Spinal cord (tissue), 10 donors: ENCODE data around the gene SIX5. TPM values are rescaled to one million over a fixed set of nuclear protein-coding genes. Genes with fewer than 3 reads are reported as not detected.

Experiments used
- DNase-seq, 6 donors: peaks; one replicate each; pipeline versions ENCODE4 v3.0.0 to v3.0.0-alpha.2; 2013 to 2015; ENCODE audit warnings: low spot score in 6 of 6, low read depth in 4 of 6
- H3K27ac ChIP-seq: one replicate; pipeline ENCODE4 v1.5.1; 2013; ENCODE audit warnings: low read depth, low read length, control low read depth
- H3K27me3 ChIP-seq: one replicate; pipeline ENCODE4 v1.6.1; 2013; ENCODE audit warnings: low read length; ENCODE audit not compliant: control insufficient read depth, insufficient read depth
- H3K36me3 ChIP-seq: one replicate; pipeline ENCODE4 v1.6.1; 2013; ENCODE audit warnings: low read length; ENCODE audit not compliant: control insufficient read depth, insufficient read depth
- H3K4me1 ChIP-seq: one replicate; pipeline ENCODE4 v1.6.1; 2013; ENCODE audit warnings: low read length; ENCODE audit not compliant: control insufficient read depth, insufficient read depth
- H3K4me3 ChIP-seq: one replicate; pipeline ENCODE4 v1.5.1; 2013; ENCODE audit warnings: low read depth, low read length, control low read depth
- H3K9me3 ChIP-seq: one replicate; pipeline ENCODE4 v1.6.1; 2013; ENCODE audit warnings: low read length; ENCODE audit not compliant: control insufficient read depth, insufficient read depth
- WGBS: methylation state at CpG from one replicate; pipeline ENCODE4 v1.1.5; 2013; ENCODE audit warnings: missing lambda C conversion rate; ENCODE audit not compliant: insufficient coverage; 5-methylcytosine and 5-hydroxymethylcytosine counted together
- polyA plus RNA-seq, 2 donors: library from polyadenylated mRNA; unstranded; fragments of 120-200 nt; gene quantifications; one replicate each; pipeline ENCODE4 v1.2.1, GENCODE V29; 2013; ENCODE audit not compliant: insufficient read length in 2 of 2
- total RNA-seq, 2 donors: library from RNA; depleted of rRNA in 1 of 2; stranded (reverse); fragments of 120-200 nt in 1 of 2; fragments of >200 nt in 1 of 2; gene quantifications; one replicate each; pipeline versions ENCODE4 v1.2.3 to v1.2.4, GENCODE V29; 2013 to 2014
- donor health status: healthy.

Gene SIX5
- total and polyA plus RNA-seq, 4 donors: 4.1 to 20.2 (median 14.4) TPM

DNA sequence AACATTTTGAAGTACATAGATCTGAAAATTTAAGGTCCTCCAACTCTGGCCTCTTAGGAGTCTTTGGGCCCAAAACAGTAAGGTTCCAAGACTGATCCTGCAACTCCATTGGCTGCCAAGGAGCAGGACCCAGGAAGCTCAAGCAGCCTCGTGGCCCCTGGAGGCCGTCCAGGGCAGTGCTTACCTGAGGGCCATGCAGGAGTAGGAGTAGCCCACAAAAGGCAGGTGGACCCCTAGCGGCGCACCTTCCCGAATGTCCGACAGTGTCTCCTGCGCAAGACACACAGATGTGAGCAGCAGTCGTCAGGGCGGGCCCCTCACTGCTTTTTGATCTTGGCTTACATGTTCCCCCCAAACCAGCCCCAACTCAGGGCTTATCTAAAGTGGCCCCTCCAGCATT, 5.7 kb upstream of the SIX5 start:
- Histone ChIP-seq H3K4me3 (no peak overlapping the region), H3K4me1 (peaks cover 29% of the 10 kb centered on the region), H3K27ac (no peak overlapping the region), H3K27me3 (no peaks in the 10 kb centered on the region), H3K9me3 (no peaks in the 10 kb centered on the region), H3K36me3 (peaks cover 76% of the 10 kb centered on the region)
- 83% methylated on average over 8 of the region's 9 CpGs for WGBS
- DNase-seq: no peak

GRCh38 chr19:45773384-45773783, 4.3 kb upstream of the SIX5 start:
- H3K4me1 ChIP-seq: peaks cover 28% of the 10 kb centered on the region
- no peak overlapping the region for H3K27ac ChIP-seq
- H3K4me3 ChIP-seq: no peak overlapping the region
- no CpG with 5 or more reads among the region's 2 CpGs for whole genome bisulfite sequencing
- H3K27me3 ChIP-seq: peaks cover 2% of the 10 kb centered on the region
- no peak for DNase-seq
- H3K9me3 ChIP-seq: no peaks in the 10 kb centered on the region
- peaks cover 64% of the 10 kb centered on the region for H3K36me3 ChIP-seq

DNA sequence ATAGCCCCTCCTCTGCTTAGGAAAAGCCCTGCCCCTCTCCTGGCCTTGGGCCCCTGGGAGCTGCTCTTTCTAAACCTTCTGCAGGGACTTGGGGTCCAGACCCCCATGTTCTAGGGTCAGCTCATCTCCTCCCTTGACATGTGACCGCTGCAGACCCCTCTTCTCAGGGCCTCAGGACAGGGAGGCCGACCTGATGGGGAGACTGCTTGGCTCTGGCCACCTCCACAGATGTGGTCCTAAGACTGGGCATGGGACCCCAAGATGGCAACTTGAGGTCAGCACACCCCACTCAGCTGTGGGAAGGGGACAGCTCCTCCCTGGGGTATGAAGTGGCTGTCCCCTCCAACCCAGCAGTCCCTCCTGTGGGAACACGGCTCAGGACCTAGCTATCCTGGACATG, 3.9 kb upstream of the SIX5 start:
- Histone ChIP-seq H3K36me3 (peaks cover 59% of the 10 kb centered on the region), H3K9me3 (no peaks in the 10 kb centered on the region), H3K4me3 (no peak overlapping the region), H3K4me1 (peaks cover 30% of the 10 kb centered on the region), H3K27me3 (peaks cover 4% of the 10 kb centered on the region), H3K27ac (no peak overlapping the region)
- 78% methylated on average over 1 of the region's 3 CpGs for WGBS
- no peak for DNase-seq

DNA sequence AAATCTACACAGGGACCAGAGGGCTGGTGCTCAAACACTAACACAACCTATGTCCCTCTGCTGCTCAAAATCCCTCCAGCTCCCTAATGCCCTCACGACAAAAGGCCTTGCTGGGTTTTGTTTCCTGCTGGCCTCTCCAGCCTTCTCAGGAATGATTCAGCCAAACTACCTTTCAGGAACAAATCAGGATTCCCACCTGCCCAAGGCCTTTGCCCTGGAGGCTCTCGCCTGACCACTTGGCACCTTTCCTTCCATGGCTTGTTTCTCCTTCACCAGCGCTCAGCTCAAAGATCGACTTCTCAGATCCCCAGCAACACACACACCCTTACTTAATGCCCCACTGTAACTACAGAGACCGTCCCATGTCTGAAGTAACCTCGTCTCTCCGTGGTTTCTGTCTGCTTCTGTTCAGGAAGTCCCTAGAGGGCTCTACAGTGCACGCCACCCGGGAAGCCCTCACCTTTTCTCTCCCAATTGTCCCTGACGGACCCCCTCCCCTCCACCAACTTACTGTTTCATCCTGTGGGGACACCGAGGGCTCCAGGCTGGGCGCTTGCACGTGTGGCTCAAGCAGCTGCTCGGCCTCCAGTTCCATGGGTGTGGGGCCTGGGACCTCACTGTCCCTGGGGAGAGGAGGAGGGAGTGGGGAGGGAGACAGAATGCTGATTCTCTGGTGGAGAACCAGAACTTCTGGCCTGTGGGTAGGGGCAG, 3.2 kb upstream of the SIX5 start:
- H3K4me3 ChIP-seq: no peak overlapping the region
- peaks cover 36% of the 10 kb centered on the region for H3K4me1 ChIP-seq
- no peak overlapping the region for H3K27ac ChIP-seq
- peaks cover 11% of the 10 kb centered on the region for H3K27me3 ChIP-seq
- H3K9me3 ChIP-seq: no peaks in the 10 kb centered on the region
- peaks cover 53% of the 10 kb centered on the region for H3K36me3 ChIP-seq
- WGBS: 81% methylated on average over 14 of the region's 14 CpGs
- DNase-seq: peak in 1 of 6 donors; percentile 2

DNA sequence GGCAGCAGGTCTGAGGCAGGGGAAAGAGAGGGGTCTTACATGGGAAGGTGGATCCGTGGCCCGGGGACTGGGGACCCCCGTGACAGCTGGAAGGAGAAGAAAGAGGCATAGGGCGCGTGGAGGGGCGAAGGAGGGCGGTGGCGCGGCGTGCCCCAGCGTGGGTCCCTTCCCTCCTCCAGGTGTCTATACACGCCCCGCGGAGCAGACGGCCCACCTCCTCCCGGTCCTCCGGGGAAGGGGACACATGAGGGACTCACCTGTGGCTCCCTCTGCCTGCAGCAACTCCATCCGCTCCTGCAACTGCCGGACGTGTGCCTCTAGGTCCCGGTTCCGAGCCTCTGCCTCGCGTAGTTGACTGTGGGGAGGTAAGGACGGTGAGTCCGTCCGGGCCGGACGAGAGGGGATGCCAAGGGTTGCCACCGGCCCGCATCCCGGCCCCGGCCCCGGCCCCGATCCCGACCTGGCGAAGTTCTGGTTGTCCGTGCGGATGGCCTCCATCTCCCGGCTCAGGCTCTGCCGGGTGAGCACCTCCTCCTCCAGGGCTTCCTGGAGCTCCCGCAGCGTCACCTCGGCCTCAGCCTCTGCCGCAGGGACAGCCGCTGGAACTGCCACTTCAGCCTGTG, 2.4 kb upstream of the SIX5 start:
- no peak for DNase-seq
- 83% methylated on average over 41 of the region's 46 CpGs for WGBS
- H3K9me3 ChIP-seq: no peaks in the 10 kb centered on the region
- H3K27me3 ChIP-seq: peaks cover 19% of the 10 kb centered on the region
- H3K4me1 ChIP-seq: peaks cover 44% of the 10 kb centered on the region
- H3K4me3 ChIP-seq: no peak overlapping the region
- H3K27ac ChIP-seq: peak overlapping the region; percentile 86
- H3K36me3 ChIP-seq: peaks cover 49% of the 10 kb centered on the region

- Histone ChIP-seq H3K27me3 (peaks cover 27% of the 10 kb centered on the region), H3K4me1 (peaks cover 54% of the 10 kb centered on the region)
Observed at GRCh38 chr19:45770192-45771101, 1.4 kb upstream of the SIX5 start.

GRCh38 chr19:45769821-45770191, 754 bp upstream of the SIX5 start:
- Histone ChIP-seq H3K4me1 (peaks cover 61% of the 10 kb centered on the region), H3K27ac (peak overlapping the region; percentile 99), H3K27me3 (peaks cover 27% of the 10 kb centered on the region), H3K36me3 (peaks cover 56% of the 10 kb centered on the region), H3K9me3 (no peaks in the 10 kb centered on the region), H3K4me3 (peak overlapping the region; percentile 75)
- peak in 2 of 6 donors; percentile 73 to 74 for DNase-seq
- WGBS: under 1% methylated on average over 28 of the region's 28 CpGs

More at GRCh38 chr19:45770192-45771101, 1.4 kb upstream of the SIX5 start:
- DNase-seq: peak; percentile 77 to 98 (median 88)
- Histone ChIP-seq H3K36me3 (peaks cover 56% of the 10 kb centered on the region), H3K9me3 (no peaks in the 10 kb centered on the region), H3K4me3 (peak overlapping the region; percentile 75), H3K27ac (peak overlapping the region; percentile 99)
- WGBS: 2% methylated on average over 79 of the region's 79 CpGs

- Histone ChIP-seq H3K27ac (peak overlapping the region; percentile 98), H3K36me3 (peaks cover 47% of the 10 kb centered on the region), H3K4me1 (peaks cover 72% of the 10 kb centered on the region), H3K9me3 (no peaks in the 10 kb centered on the region), H3K4me3 (peak overlapping the region; percentile 75), H3K27me3 (peaks cover 32% of the 10 kb centered on the region)
- DNase-seq: no peak
- 0% methylated on average over 31 of the region's 33 CpGs for WGBS
Observed at GRCh38 chr19:45768655-45768983, 433 bp downstream of the SIX5 start.

GRCh38 chr19:45767881-45768654, 984 bp downstream of the SIX5 start:
- H3K9me3 ChIP-seq: no peaks in the 10 kb centered on the region
- H3K27ac ChIP-seq: peak overlapping the region; percentile 98
- under 1% methylated on average over 102 of the region's 102 CpGs for whole genome bisulfite sequencing
- H3K4me3 ChIP-seq: peak overlapping the region; percentile 67
- DNase-seq: peak in 2 of 6 donors; percentile 57 to 79
- H3K27me3 ChIP-seq: peaks cover 32% of the 10 kb centered on the region
- peaks cover 76% of the 10 kb centered on the region for H3K4me1 ChIP-seq
- peaks cover 43% of the 10 kb centered on the region for H3K36me3 ChIP-seq
